GM12878 (cell line): ENCODE data around the gene MBD5. TPM values are rescaled to one million over a fixed set of nuclear protein-coding genes. Genes with fewer than 3 reads are reported as not detected.

ENCODE experiments used
- ATAC-seq: fragments of 200-7000 bp; cut with Tn5 transposase; 3 replicates; pipeline ENCODE4 v1.9.1; 2020; ENCODE audit warnings: mild to moderate bottlenecking, moderate library complexity
- BruUV-seq: library from RNA; stranded (reverse); fragments of 400-500 nt; replicated peaks from 2 replicates; lab custom pipeline; 2021; lab: Mats Ljungman, UMichigan
- CTCF ChIA-PET: fragments of 300-600 bp; sonication (Branson Sonifier 250); formaldehyde crosslinking; extraction: SDS; loops from one replicate; lab custom pipeline; 2021; ENCODE audit warnings: inconsistent platforms; lab: Yijun Ruan, JAX
- POLR2A ChIA-PET: fragments of 350-600 bp; formaldehyde crosslinking; extraction: SDS; loops from one replicate; lab custom pipeline; 2021; ENCODE audit warnings: inconsistent platforms; lab: Charles Lee
- RAD21 ChIA-PET: fragments of 300-600 bp; sonication (Branson Sonifier 250); formaldehyde crosslinking; loops from one replicate; lab custom pipeline; 2023; ENCODE audit warnings: antibody characterized with exemption; ENCODE audit not compliant: unreplicated experiment; lab: Charles Lee
- SMC1A ChIA-PET: fragments of 300-600 bp; sonication (Branson Sonifier 250); formaldehyde crosslinking; loops from one replicate; lab custom pipeline; 2023; ENCODE audit not compliant: unreplicated experiment, uncharacterized antibody; lab: Charles Lee
- DNase-seq: peaks from one replicate; pipeline ENCODE4 v3.0.0-alpha.2; 2011; ENCODE audit warnings: low read depth, low spot score
- FAIRE-seq: peaks from 3 replicates; lab custom pipeline; 2011; peaks lifted over from hg19 to GRCh38; lab: Jason Lieb, UNC
- H2AFZ ChIP-seq: 2 replicates; pipeline ENCODE4 v1.6.0; 2011; ENCODE audit warnings: low read depth, low read length, control low read depth; ENCODE audit not compliant: control insufficient read depth
- H3K27ac ChIP-seq: 2 replicates; pipeline ENCODE4 v1.5.1; 2011; ENCODE audit warnings: control low read depth; ENCODE audit not compliant: control insufficient read depth, insufficient read depth
- H3K27me3 ChIP-seq, 2 experiments: replicated peaks in 1 of 2; 2 replicates each; pipeline versions ENCODE4 v1.6.0 to v1.6.1; 2011; ENCODE audit warnings: low read length in 1 of 2; ENCODE audit not compliant: control insufficient read depth in 2 of 2, insufficient read depth in 2 of 2
- H3K36me3 ChIP-seq, 2 experiments: 2 replicates each; pipeline ENCODE4 v1.5.1; 2011; ENCODE audit warnings: low read length in 1 of 2; ENCODE audit not compliant: control insufficient read depth in 2 of 2, insufficient read depth in 2 of 2
- H3K4me1 ChIP-seq: 2 replicates; pipeline ENCODE4 v1.6.1; 2011; ENCODE audit warnings: mild to moderate bottlenecking, low read length, moderate library complexity, mixed read lengths; ENCODE audit not compliant: control insufficient read depth, insufficient read depth
- H3K4me2 ChIP-seq: 2 replicates; pipeline ENCODE4 v1.6.0; 2011; ENCODE audit warnings: control low read depth; ENCODE audit not compliant: control insufficient read depth, insufficient read depth
- H3K4me3 ChIP-seq: fragments of 200-600 bp; sonication (generic); 2 replicates; pipeline ENCODE4 v1.5.1; 2016
- H3K79me2 ChIP-seq: 2 replicates; pipeline ENCODE4 v1.6.0; 2011; ENCODE audit warnings: low read length; ENCODE audit not compliant: control insufficient read depth, insufficient read depth
- H3K9ac ChIP-seq: 2 replicates; pipeline ENCODE4 v1.8.0; 2011; ENCODE audit warnings: low read length, control low read depth, mixed read lengths; ENCODE audit not compliant: control insufficient read depth, insufficient read depth
- H3K9me3 ChIP-seq: replicated peaks from 3 replicates; pipeline ENCODE4 v1.5.1; 2011; ENCODE audit warnings: mild to moderate bottlenecking, low read length; ENCODE audit not compliant: control insufficient read depth, insufficient read depth
- H4K20me1 ChIP-seq: 2 replicates; pipeline ENCODE4 v1.6.0; 2011; ENCODE audit not compliant: control insufficient read depth, insufficient read depth
- ATF2 ChIP-seq: IDR thresholded peaks from 2 replicates; pipeline ENCODE4 v1.6.1; 2012; ENCODE audit warnings: low read length, inconsistent platforms
- BACH1 ChIP-seq: fragments of 450-650 bp; IDR thresholded peaks from 2 replicates; pipeline ENCODE4 v1.6.1; 2017; ENCODE audit warnings: mild to moderate bottlenecking, borderline replicate concordance
- E2F8 ChIP-seq: fragments of 450-650 bp; IDR thresholded peaks from 2 replicates; pipeline ENCODE4 v1.6.1; 2018; ENCODE audit warnings: mild to moderate bottlenecking, low read depth, moderate library complexity; ENCODE audit not compliant: partially characterized antibody
- ESRRA ChIP-seq: IDR thresholded peaks from 2 replicates; pipeline ENCODE4 v1.6.1; 2012; ENCODE audit warnings: mild to moderate bottlenecking, low read length, improper control_type of control experiment
- FOS ChIP-seq: IDR thresholded peaks from 3 replicates; pipeline ENCODE4 v1.6.1; 2011; ENCODE audit warnings: borderline replicate concordance; ENCODE audit not compliant: insufficient read length; ENCODE audit errors: extremely low read depth
- HSF1 ChIP-seq: fragments of 150-350 bp; IDR thresholded peaks from 2 replicates; pipeline ENCODE4 v1.6.1; 2014; ENCODE audit warnings: mild to moderate bottlenecking, low read depth, low read length
- KDM1A ChIP-seq: fragments of 200-600 bp; sonication (generic); IDR thresholded peaks from 2 replicates; pipeline ENCODE4 v1.6.1; 2016; ENCODE audit warnings: borderline replicate concordance
- MEF2A ChIP-seq: IDR thresholded peaks from 2 replicates; pipeline ENCODE4 v1.6.1; 2011; ENCODE audit warnings: low read depth, mild to moderate bottlenecking, low read length, moderate library complexity; ENCODE audit not compliant: insufficient read depth
- NKRF ChIP-seq: fragments of 450-650 bp; conservative IDR thresholded peaks from 2 replicates; pipeline ENCODE4 v1.6.1; 2017; ENCODE audit warnings: mild to moderate bottlenecking, moderate library complexity
- RB1 ChIP-seq: fragments of 450-650 bp; formaldehyde crosslinking; IDR thresholded peaks from 2 replicates; pipeline ENCODE4 v1.6.1; 2017; ENCODE audit warnings: mild to moderate bottlenecking, borderline replicate concordance
- TCF12 ChIP-seq: IDR thresholded peaks from 2 replicates; pipeline ENCODE4 v1.6.1; 2011; ENCODE audit warnings: low read depth, mild to moderate bottlenecking, low read length
- YY1 ChIP-seq: IDR thresholded peaks from 2 replicates; pipeline ENCODE4 v1.6.1; 2011; ENCODE audit warnings: low read depth, mild to moderate bottlenecking, low read length
- ZBTB11 ChIP-seq: fragments of 450-650 bp; formaldehyde crosslinking; IDR thresholded peaks from 2 replicates; pipeline ENCODE4 v1.5.0; 2022; ENCODE audit warnings: mild to moderate bottlenecking, missing genetic modification characterization
- WGBS: methylation state at CpG from one replicate; pipeline ENCODE4 v1.1.6; 2016; ENCODE audit warnings: low lambda C conversion rate; ENCODE audit not compliant: insufficient replicate concordance, insufficient coverage; ENCODE audit errors: missing lambda C conversion rate; 5-methylcytosine and 5-hydroxymethylcytosine counted together
- in situ Hi-C: fragments of 300-500 bp; cut with MboI; formaldehyde crosslinking; loops from 9 replicates; pipeline ENCODE4 v1.14.3; 2018; ENCODE audit warnings: mixed read lengths
- intact Hi-C: fragments of 100-400 bp; cut with micrococcal nuclease; formaldehyde crosslinking; loops from one replicate; pipeline ENCODE4 v1.14.2; 2022; ENCODE audit not compliant: unreplicated experiment
- polyA plus RNA-seq, 11 experiments: library from polyadenylated mRNA; depleted of rRNA in 4 of 11; unstranded in 6 of 11; stranded (reverse) in 5 of 11; fragments of >200 nt; fragmentation: Nextera tagmentation in 4 of 11; fragmentation: Illumina TruSeq in 1 of 11; extraction: Ambion mirVana in 4 of 11; extraction: Trizol in 1 of 11; gene quantifications; 1 replicate in 1 of 11; 2 replicates in 10 of 11; pipeline versions ENCODE4 v1.2.1 to v1.2.3, GENCODE V29; 2011 to 2016; ENCODE audit warnings: inconsistent platforms in 2 of 11, missing spikeins in 2 of 11, low read depth in 1 of 11
- total RNA-seq, 4 experiments: library from RNA; depleted of rRNA in 3 of 4; stranded (reverse); fragments of >200 nt in 3 of 4; fragmentation: Illumina TruSeq in 1 of 4; extraction: Trizol in 1 of 4; gene quantifications; 2 replicates each; pipeline versions ENCODE4 v1.2.1 to v1.2.3, GENCODE V29; 2013 to 2021

The MBD5 gene
- total and polyA plus RNA-seq, 10 of the 15 experiments (the other 5 are each of a cell fraction or from before 2014, with no cell fraction given): 7.4 to 58.0 (median 21.2) TPM

GRCh38 chr2:148515976-148516375 is 495.1 kb downstream of the MBD5 start:
- H3K27me3 ChIP-seq: no peaks in the 10 kb centered on the region
- no peak overlapping the region for H3K4me2 ChIP-seq
- CTCF ChIA-PET: no interaction called here
- WGBS: 90% methylated on average over 2 of the region's 2 CpGs
- DNase-seq (no peak), FAIRE-seq (no peak), ATAC-seq (no peak)
- no peak overlapping the region for H2AFZ ChIP-seq
- H4K20me1 ChIP-seq: no peaks in the 10 kb centered on the region
- SMC1A ChIA-PET: no interaction called here
- no TSS peak for BruUV-seq
- in situ Hi-C loops: no loop called here
- RAD21 ChIA-PET: no interaction called here
- H3K36me3 ChIP-seq: no peaks in the 10 kb centered on the region
- H3K9me3 ChIP-seq: no peaks in the 10 kb centered on the region
- no peaks in the 10 kb centered on the region for H3K79me2 ChIP-seq
- H3K4me3 ChIP-seq: no peak overlapping the region
- intact Hi-C loops: no loop called here
- H3K9ac ChIP-seq: no peak overlapping the region
- H3K4me1 ChIP-seq: no peaks in the 10 kb centered on the region
- POLR2A ChIA-PET: no interaction called here
- no peak overlapping the region for H3K27ac ChIP-seq
- TF ChIP-seq BACH1 (no peak), KDM1A (no peak), NKRF (no peak), HSF1 (no peak), YY1 (no peak), ESRRA (no peak), MEF2A (no peak), ZBTB11 (no peak), FOS (no peak), TCF12 (no peak), ATF2 (no peak), RB1 (no peak), E2F8 (no peak)
